ENCODE results near the gene APC2.

The APC2 gene

GRCh38 chr19:1482361-1483130 lies 32.6 kb downstream of the APC2 start:
- no peak for DNase-seq

GRCh38 chr19:1483131-1483978 lies 33.4 kb downstream of the APC2 start:
- no peak for DNase-seq

- no peak for DNase-seq
These were observed 34.1 kb downstream of the APC2 start for GRCh38 chr19:1483979-1484428.

DNA sequence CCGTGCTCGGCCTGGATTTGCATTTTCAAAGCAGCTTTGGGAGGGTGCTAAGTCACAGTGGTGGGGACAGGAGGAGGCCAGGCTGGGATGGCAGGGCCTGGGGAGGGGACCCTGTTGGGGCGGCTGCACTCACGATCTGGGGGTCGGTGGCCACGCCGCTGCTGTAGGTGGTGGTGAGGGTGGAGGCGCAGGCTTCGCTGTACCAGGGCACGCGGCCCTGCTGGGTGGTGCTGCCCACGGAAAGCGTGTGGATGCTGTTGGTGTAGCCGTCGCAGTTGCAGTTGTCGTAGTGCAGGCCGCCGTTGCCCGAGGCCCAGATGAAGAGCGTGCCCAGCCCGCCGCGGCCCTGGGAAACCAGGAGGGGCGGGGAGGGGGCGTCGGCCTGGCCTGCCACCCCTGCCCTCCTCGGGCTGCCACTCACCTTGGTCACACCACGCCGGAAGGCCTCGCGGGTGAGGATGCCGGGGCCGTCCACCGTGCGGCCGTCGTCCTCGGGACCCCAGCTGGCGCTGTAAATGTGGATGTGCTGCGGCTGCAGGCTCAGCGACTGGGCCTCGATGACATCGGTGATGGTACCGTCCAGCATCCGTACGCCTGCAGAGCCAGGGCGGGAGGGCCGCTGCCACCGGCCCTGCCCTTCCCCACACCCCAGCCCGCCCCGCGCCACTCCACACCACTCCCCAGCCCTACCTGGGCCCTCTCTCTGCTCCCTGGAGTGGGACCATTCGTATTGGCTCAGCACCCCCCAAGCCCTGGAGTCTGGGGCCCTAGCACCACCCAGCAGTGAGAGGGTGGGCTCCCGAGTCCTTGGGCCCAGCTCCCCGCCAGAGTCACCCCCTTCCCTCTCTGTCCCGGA lies 37.0 kb downstream of the APC2 start:
- DNase-seq: no peak

DNA sequence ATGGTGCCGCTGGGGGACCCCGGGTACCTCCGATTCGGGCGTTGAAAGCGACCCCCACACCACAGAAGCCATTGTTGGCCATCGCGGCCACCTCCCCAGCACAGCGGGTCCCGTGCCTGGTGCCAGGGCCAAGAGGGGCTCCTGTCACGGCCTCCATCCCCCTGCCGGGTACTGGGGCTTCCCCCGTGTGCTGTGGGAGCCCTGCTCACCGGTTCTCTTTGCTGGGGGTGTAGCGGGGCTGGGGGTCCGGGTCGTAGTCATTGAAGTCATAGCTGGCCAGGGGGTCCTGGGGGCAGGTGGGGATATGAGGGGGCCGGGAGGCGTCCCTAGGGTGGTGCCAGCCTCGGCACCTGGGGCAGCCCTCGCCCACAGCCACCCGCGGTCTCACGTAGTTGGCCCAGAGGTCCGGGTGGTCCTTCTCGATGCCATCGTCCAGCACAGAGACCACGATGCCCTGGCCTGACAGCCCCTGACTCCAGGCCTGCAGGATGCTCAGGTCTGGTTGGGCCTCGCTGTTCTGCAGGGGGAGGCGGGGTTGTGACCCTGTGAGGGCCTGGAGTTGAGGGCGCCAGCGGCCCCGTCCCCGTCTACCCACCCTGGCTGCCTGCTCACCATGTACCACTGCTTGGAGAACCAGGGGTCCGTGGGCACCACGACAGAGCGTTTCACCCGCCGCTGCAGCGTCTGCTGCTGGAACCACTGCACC lies 37.8 kb downstream of the APC2 start:
- DNase-seq: no peak

DNA sequence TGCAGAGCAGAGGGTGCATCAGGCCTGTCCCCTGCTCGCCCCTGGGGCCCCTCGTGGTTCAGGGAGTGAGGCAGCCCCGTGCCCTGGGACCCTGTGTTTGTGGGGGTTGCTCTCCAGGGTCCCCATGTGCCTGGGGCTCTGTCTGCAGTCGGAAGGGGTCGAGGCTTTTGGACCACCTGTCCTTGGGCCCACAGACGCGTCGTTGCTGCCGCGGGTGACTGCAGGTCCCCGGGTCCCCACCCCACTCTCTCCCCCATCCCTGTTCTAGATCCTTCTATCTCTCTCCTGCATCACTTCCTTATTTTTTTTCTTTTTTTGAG lies 38.3 kb downstream of the APC2 start:
- no peak for DNase-seq

- DNase-seq: no peak
These were observed 39.8 kb downstream of the APC2 start for GRCh38 chr19:1489463-1490310.

DNA sequence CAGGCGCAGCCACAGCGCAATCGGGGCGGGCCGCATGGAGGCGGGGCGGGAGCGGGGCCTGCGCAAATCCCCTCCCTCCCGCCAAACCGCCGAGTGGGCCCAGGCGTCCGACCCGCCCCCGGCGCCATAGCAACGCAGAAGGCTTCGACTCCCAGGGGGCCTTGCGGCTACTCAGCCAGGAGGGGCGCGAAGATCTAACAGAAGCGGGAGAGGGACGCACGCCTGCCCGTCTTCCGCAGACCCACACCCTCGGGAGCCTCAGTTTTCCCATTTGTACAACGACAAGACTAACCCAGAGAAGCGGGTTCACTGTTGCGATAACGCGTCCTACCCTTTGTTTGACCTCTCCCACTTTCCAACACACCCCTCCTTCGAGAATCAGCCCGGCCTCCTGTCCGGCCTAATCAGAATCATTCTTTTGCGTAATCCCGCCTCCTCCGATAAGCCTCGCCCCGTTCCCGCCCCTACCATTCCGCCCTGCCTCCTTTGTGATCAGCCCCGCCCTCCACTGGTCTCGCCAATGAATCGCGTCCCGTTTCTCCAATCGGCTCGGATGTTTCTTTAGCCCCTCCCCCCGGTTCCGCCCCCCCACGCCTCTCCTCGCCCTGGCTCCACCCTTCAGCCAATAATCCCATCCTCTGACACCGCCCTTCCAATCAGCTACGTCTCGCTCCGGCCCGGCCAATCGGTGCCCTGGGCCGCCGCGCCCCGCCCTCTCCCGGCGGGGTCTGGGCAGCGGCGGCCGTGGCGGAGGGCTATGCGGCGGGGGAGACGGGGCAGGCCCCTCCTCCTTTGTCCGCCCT lies 40.6 kb downstream of the APC2 start, which contains the start of gene PCSK4:
TSS of gene PCSK4 (minus strand) at position 40 of the 803 bp plus-strand sequence. CDS start at position 36, 4 bp downstream.
- DNase-seq: peak; percentile 95

- no peak for DNase-seq
These were observed 41.4 kb downstream of the APC2 start, which contains the start of gene REEP6 for GRCh38 chr19:1491114-1491848. Gene REEP6 (plus strand): TSS chr19:1491181. CDS start chr19:1491270, 89 bp downstream.

GRCh38 chr19:1491849-1492170 lies 41.9 kb downstream of the APC2 start:
- DNase-seq: no peak

- no peak for DNase-seq
These were observed 42.6 kb downstream of the APC2 start for GRCh38 chr19:1492474-1493006.

DNA sequence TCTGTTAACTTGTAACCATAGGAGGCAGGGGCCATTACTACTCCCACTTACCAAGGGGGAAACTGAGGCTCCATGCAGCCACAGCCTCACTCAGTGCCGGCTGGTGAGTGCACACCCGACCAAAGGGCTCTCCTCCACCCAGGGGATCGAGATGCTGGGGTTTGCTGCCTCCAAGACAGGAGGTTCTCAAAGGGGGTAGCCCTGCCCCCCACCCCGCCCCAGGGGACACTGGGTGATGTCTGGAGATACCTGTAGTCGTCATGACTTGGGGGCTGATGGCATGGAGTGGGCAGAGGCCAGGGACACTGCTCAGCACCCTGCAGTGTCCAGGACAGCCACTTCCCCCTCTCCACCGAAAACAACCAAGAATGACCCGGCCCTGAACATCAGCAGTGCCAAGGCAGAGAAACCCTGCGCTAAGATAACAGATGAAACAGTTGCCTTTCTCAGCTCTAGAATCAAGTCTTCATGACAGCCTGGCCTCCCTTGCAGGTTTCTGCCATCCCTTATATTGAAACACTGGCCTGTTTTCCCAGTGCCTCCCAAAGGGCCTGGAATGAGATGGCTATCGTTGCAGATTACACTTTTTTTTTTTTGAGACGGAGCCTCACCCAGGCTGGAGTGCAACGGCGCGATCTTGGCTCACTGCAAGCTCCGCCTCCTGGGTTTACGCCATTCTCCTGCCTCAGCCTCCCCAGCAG lies 44.3 kb downstream of the APC2 start:
- no peak for DNase-seq

DNA sequence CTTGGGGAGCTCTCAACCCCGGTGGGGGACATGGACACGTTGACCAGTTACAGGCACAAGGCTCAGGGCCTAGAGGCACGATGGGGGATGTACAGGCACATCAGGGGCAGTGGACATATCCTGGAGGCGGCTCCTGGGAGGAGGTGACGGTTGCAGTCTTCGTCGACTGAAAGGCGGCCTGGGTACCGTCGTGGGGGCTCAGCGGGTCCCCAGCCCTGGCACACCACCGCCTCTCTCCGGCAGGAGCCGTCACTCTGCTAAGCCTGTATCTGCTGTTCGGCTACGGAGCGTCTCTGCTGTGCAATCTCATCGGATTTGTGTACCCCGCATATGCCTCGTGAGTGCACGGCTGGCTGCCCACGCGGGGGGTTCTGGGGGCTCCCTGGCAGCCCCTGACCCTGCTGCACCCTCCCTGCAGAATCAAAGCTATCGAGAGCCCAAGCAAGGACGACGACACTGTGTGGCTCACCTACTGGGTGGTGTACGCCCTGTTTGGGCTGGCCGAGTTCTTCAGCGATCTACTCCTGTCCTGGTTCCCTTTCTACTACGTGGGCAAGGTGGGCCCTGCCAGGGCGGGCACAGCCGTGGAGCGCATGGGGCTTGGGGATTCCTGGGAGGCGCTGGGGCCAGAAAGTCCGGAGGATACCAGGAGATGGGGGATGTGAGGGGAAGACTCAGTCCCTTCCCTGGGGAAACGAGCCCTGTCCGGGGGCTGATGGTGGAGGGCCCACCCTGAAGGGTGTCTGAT lies 45.3 kb downstream of the APC2 start:
- no peak for DNase-seq

DNA sequence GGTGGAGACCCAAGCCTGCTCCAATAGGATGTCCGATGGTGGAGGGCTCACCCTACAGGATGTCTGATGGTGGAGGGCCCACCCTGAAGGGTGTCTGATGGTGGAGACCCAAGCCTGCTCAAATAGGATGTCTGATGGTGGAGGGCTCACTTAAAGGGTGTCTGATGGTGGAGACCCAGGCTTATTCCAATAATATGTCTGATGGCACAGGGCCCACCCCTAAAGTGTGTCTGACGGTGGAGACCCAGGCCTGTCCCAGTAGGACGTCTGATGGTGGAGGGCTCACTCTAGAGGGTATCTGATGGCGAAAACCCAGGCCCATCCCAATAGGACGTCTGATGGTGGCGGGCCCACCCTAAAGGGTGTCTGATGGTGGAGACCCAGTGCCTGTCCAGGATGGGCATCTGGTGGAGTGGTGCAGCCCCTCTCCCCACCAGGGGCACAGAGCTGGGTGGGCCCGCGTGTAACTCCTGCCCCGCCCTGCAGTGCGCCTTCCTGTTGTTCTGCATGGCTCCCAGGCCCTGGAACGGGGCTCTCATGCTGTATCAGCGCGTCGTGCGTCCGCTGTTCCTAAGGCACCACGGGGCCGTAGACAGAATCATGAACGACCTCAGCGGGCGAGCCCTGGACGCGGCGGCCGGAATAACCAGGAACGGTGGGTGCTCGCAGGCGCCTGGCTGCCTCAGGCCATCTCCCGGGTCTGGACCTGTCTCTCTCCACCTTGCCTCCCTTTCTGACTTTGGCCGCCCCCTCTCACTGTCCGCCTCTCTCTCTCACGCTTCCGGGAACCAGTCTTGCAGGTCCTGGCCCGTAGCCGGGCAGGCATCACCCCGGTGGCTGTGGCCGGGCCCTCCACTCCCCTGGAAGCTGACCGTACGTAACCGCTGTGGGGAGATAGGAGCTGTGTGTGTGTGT lies 46.1 kb downstream of the APC2 start:
- no peak for DNase-seq

DNA sequence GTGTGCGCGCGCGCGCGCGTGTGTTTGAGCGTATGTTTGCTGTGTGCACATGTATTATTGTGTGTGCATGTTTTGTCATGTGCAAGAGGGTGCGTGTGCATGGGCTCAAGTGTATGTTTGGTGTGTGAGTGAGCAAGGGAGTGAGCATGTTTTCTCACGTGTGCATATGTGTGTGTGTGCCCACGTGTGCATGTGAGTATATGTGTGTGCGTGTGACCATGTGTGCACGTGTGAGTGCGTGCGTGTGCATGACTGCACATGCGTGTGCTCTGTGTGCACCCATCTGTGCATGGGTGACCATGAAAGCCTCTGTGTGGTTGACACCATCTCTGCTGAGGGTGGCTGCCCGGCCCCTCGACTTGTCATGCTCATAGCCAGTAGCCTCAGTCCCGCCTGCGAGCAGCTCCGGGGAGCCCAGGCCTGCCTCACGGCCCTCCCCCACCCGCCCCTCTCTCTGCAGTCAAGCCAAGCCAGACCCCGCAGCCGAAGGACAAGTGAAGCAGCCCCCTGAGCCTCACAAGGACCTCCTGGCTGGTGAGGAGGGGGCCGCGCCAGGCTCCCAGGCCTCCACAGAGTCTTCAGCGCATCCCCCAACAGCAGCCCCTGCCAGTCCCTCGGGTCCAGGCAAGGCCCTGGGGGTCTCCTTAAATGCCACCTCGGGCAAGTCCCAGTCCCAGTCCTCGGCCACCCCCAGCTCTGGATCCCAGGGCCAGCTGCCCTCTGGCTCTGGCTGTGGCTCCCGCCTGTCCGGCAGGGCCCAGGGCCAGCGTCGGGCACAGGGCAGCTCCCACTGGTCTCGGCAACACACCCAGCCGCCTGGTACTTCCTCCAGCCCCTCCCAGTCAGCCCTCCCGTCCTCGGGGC lies 47.0 kb downstream of the APC2 start:
- DNase-seq: no peak

- no peak for DNase-seq
These were observed 47.8 kb downstream of the APC2 start for GRCh38 chr19:1497578-1498235.
